K562 (cell line): ENCODE measurements around the gene EVI5L. TPM values are rescaled to one million over a fixed set of nuclear protein-coding genes. Genes with fewer than 3 reads are reported as not detected.

Experiments
- CUX1 ChIP-seq: fragments of 200-800 bp; sonication (Bioruptor generic); IDR thresholded peaks from 2 replicates; pipeline ENCODE4 v1.6.1; 2016; ENCODE audit warnings: missing genetic modification characterization, missing compliant biosample characterization
- IFI16 ChIP-seq: fragments of 250-450 bp; sonication (Bioruptor Pico); IDR thresholded peaks from 2 replicates; pipeline ENCODE4 v2.1.2; 2022; ENCODE audit warnings: mild to moderate bottlenecking, inconsistent platforms
- MLX ChIP-seq, 2 experiments: fragments of 450-650 bp in 1 of 2; sonication (generic) in 1 of 2; formaldehyde crosslinking; conservative IDR thresholded peaks; 2 replicates each; pipeline versions ENCODE4 v1.4.0 to v1.8.1; 2020 to 2022; ENCODE audit warnings: mild to moderate bottlenecking in 1 of 2, missing genetic modification reagents in 1 of 2
- RBBP5 ChIP-seq: fragments of 200-600 bp; sonication (generic); IDR thresholded peaks from 2 replicates; pipeline ENCODE4 v1.6.1; 2012; ENCODE audit warnings: borderline replicate concordance, mild to moderate bottlenecking, low read length, control low read depth, inconsistent platforms; ENCODE audit not compliant: insufficient read depth, poor library complexity, severe bottlenecking
- RBFOX2 ChIP-seq: fragments of 200-400 bp; formaldehyde crosslinking; IDR thresholded peaks from 2 replicates; pipeline ENCODE4 v1.6.1; 2017; ENCODE audit warnings: low read depth, mild to moderate bottlenecking, low read length, moderate library complexity
- SNRNP70 ChIP-seq: fragments of 200-400 bp; formaldehyde crosslinking; optimal IDR thresholded peaks from 2 replicates; pipeline ENCODE3; 2017; ENCODE audit warnings: low read depth, low read length
- ZNF316 ChIP-seq: fragments of 450-650 bp; IDR thresholded peaks from 2 replicates; pipeline ENCODE4 v1.6.1; 2016
- ZNF79 ChIP-seq: fragments of 250-450 bp; sonication (Bioruptor Pico); IDR thresholded peaks from 2 replicates; pipeline ENCODE4 v1.4.0; 2020; ENCODE audit warnings: low read depth, mild to moderate bottlenecking, moderate library complexity
- polyA plus RNA-seq, 8 experiments: library from polyadenylated mRNA; depleted of rRNA in 4 of 8; stranded (reverse) in 5 of 8; unstranded in 3 of 8; fragments of >200 nt; fragmentation: Nextera tagmentation in 2 of 8; fragmentation: Illumina TruSeq in 1 of 8; extraction: Ambion mirVana in 2 of 8; extraction: Trizol in 1 of 8; gene quantifications; 2 replicates each; pipeline versions ENCODE4 v1.2.1 to v1.2.3, GENCODE V29; 2011 to 2014; ENCODE audit warnings: inconsistent platforms in 1 of 8, missing spikeins in 1 of 8
- total RNA-seq, 7 experiments: library from RNA; depleted of rRNA in 6 of 7; stranded (reverse); fragments of >200 nt in 6 of 7; fragmentation: Illumina TruSeq in 2 of 7; extraction: Trizol in 2 of 7; gene quantifications; 2 replicates each; pipeline versions ENCODE4 v1.2.1 to v1.2.3, GENCODE V29; 2011 to 2021; ENCODE audit warnings: low replicate concordance in 1 of 7
- TF ChIP-seq, protein P1 (sequence below): IDR thresholded peaks from 2 replicates; pipeline ENCODE4 v1.6.1; 2011; ENCODE audit warnings: borderline replicate concordance, low read depth, mild to moderate bottlenecking, moderate library complexity, low read length; ENCODE audit not compliant: insufficient read depth, poor library complexity, severe bottlenecking

EVI5L gene
- total and polyA plus RNA-seq, 9 of the 15 experiments (the other 6 are each of a cell fraction or from before 2014, with no cell fraction given) = 0.69 to 1.8 (median 1.2) TPM; not detected in 2

DNA sequence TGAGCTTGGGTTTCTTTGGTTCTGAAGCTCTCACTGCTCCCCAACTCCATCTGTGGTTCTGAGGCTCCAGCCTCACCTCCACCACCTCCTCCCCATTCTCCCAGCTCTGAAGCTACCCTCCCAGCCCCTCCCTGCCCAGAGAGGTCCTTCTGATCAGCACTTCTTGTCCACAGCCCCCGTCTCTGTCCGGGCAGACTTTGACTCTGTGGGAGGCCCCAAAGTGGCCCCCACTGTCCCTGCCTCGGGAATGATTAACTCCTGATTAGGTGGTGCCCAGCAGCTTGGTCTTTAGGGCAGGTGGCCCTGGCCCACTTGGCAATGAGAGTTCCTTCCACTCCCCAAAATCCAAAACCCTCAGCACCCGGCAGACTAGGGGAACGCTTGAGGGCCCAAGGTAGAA lies 14.4 kb downstream of the EVI5L start (continued):
- TF ChIP-seq CUX1 = no peak
- no peak for TF ChIP-seq ZNF316
- TF ChIP-seq MLX (CRISPR knock-in tag; conservative IDR thresholded peaks at IDR 0.05) = no peak
- no peak for TF ChIP-seq ZNF79 (CRISPR knock-in tag)
- no peak for TF ChIP-seq SNRNP70
- no peak for TF ChIP-seq IFI16 (CRISPR knock-in tag)
- no peak for TF ChIP-seq RBFOX2
- TF ChIP-seq, protein P1, sequence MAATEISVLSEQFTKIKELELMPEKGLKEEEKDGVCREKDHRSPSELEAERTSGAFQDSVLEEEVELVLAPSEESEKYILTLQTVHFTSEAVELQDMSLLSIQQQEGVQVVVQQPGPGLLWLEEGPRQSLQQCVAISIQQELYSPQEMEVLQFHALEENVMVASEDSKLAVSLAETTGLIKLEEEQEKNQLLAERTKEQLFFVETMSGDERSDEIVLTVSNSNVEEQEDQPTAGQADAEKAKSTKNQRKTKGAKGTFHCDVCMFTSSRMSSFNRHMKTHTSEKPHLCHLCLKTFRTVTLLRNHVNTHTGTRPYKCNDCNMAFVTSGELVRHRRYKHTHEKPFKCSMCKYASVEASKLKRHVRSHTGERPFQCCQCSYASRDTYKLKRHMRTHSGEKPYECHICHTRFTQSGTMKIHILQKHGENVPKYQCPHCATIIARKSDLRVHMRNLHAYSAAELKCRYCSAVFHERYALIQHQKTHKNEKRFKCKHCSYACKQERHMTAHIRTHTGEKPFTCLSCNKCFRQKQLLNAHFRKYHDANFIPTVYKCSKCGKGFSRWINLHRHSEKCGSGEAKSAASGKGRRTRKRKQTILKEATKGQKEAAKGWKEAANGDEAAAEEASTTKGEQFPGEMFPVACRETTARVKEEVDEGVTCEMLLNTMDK = no peak
- no peak for TF ChIP-seq RBBP5
